Endothelial cell of umbilical vein (primary cell): ENCODE data around the gene GDA.

Source experiments
- EZH2 ChIP-seq: IDR thresholded peaks from 2 replicates; pipeline ENCODE4 v1.6.1; 2012; ENCODE audit warnings: borderline replicate concordance, low read depth, mild to moderate bottlenecking, moderate library complexity, low read length, inconsistent platforms; ENCODE audit not compliant: severe bottlenecking
- MAX ChIP-seq: IDR thresholded peaks from 2 replicates; pipeline ENCODE4 v1.6.1; 2011; ENCODE audit not compliant: insufficient read depth, insufficient read length
- POLR2A ChIP-seq: IDR thresholded peaks from 2 replicates; pipeline ENCODE4 v1.6.1; 2012; ENCODE audit warnings: low read depth, mild to moderate bottlenecking, control low read depth, low read length
- POLR2AphosphoS5 ChIP-seq: IDR thresholded peaks from 2 replicates; pipeline ENCODE4 v1.6.1; 2012; ENCODE audit warnings: low read depth, mild to moderate bottlenecking, control low read depth, low read length, moderate library complexity; ENCODE audit not compliant: insufficient read depth
- TF ChIP-seq, protein P1 (sequence below), 2 donors: IDR thresholded peaks; 1 replicate in 1 of 2; 2 replicates in 1 of 2; pipeline ENCODE4 v1.5.1; 2011; ENCODE audit warnings: low read length in 2 of 2, mild to moderate bottlenecking in 2 of 2, moderate library complexity in 2 of 2, control low read depth in 1 of 2, inconsistent platforms in 1 of 2, low read depth in 1 of 2; ENCODE audit not compliant: insufficient read depth in 1 of 2; ENCODE audit errors: extremely low read depth in 1 of 2

- TF ChIP-seq, protein P1, sequence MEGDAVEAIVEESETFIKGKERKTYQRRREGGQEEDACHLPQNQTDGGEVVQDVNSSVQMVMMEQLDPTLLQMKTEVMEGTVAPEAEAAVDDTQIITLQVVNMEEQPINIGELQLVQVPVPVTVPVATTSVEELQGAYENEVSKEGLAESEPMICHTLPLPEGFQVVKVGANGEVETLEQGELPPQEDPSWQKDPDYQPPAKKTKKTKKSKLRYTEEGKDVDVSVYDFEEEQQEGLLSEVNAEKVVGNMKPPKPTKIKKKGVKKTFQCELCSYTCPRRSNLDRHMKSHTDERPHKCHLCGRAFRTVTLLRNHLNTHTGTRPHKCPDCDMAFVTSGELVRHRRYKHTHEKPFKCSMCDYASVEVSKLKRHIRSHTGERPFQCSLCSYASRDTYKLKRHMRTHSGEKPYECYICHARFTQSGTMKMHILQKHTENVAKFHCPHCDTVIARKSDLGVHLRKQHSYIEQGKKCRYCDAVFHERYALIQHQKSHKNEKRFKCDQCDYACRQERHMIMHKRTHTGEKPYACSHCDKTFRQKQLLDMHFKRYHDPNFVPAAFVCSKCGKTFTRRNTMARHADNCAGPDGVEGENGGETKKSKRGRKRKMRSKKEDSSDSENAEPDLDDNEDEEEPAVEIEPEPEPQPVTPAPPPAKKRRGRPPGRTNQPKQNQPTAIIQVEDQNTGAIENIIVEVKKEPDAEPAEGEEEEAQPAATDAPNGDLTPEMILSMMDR (IDR thresholded peaks at IDR 0.05; ENCODE audit: extremely low read depth in 1 of 2, insufficient read depth in 1 of 2, low read depth in 1 of 2, low read length in 2 of 2), result no peak
- TF ChIP-seq POLR2A (no peak), MAX (no peak), EZH2 (no peak), POLR2AphosphoS5 (no peak)
Measured at GRCh38 chr9:72205513-72205912, 56.3 kb downstream of the GDA start.
